WTC11 (cell line): Measurements from ENCODE around the gene HMHB1.

Source experiments
- CTCF ChIP-seq: fragments of 200-600 bp; IDR thresholded peaks from 2 replicates; pipeline ENCODE4 v1.8.0; 2022; ENCODE audit warnings: antibody characterized with exemption
- E2F4 ChIP-seq: sonication (generic); formaldehyde crosslinking; IDR thresholded peaks from 2 replicates; pipeline ENCODE4 v1.8.1; 2022; ENCODE audit warnings: low read depth, mild to moderate bottlenecking, moderate library complexity, missing genetic modification reagents, borderline replicate concordance
- NFATC4 ChIP-seq: fragments of 250-450 bp; sonication (Bioruptor Pico); IDR thresholded peaks from 2 replicates; pipeline ENCODE4 v1.9.0; 2021; ENCODE audit warnings: mild to moderate bottlenecking
- NFYB ChIP-seq: sonication (generic); formaldehyde crosslinking; conservative IDR thresholded peaks from 2 replicates; pipeline ENCODE4 v1.8.0; 2022; ENCODE audit warnings: low read depth, missing genetic modification reagents
- SP1 ChIP-seq: sonication (generic); formaldehyde crosslinking; conservative IDR thresholded peaks from 2 replicates; pipeline ENCODE4 v1.8.1; 2022; ENCODE audit warnings: missing genetic modification reagents
- TCF7 ChIP-seq: sonication (generic); formaldehyde crosslinking; IDR thresholded peaks from 2 replicates; pipeline ENCODE4 v1.8.0; 2022; ENCODE audit warnings: mild to moderate bottlenecking, low read depth, missing genetic modification reagents, moderate library complexity
- ZNF416 ChIP-seq: fragments of 250-450 bp; sonication (Bioruptor Pico); IDR thresholded peaks from 2 replicates; pipeline ENCODE4 v1.9.0; 2021; ENCODE audit warnings: mild to moderate bottlenecking, inconsistent platforms

GRCh38 chr5:143772621-143773020 is 39.3 kb upstream of the HMHB1 start:
- TF ChIP-seq CTCF (no peak), SP1 (no peak), NFATC4 (no peak), NFYB (CRISPR knock-in tag) (no peak), E2F4 (CRISPR knock-in tag) (no peak), ZNF416 (CRISPR knock-in tag) (no peak), TCF7 (CRISPR knock-in tag) (no peak)
